ENCODE results near the gene GJD3. TPM values are rescaled to one million over a fixed set of nuclear protein-coding genes. Genes with fewer than 3 reads are reported as not detected.
A peak's percentile ranks its signal among the peaks of the same experiment; 100 is the strongest.
"Not testable (repeated sequence)": the region's sequence is repeated elsewhere in the genome, so short reads cannot be mapped to it uniquely, and the experiment has no call there.

GJD3 gene
- total RNA-seq, 1 donor from 2014 or later: 0.32 TPM

- H3K4me1 Mint-ChIP-seq (ENCODE audit: low read depth): peaks cover 14% of the 10 kb centered on the region
- no peak for TF ChIP-seq CTCF (IDR thresholded peaks at IDR 0.05)
- H3K36me3 Mint-ChIP-seq (ENCODE audit: low read depth): peaks cover 2% of the 10 kb centered on the region
- no peak for DNase-seq (ENCODE audit: low spot score)
- H3K4me3 Mint-ChIP-seq (ENCODE audit: unreplicated experiment): no peak overlapping the region
- no peaks in the 10 kb centered on the region for H3K27me3 Mint-ChIP-seq (ENCODE audit: low read depth)
- peaks cover 4% of the 10 kb centered on the region for H3K9me3 Mint-ChIP-seq (ENCODE audit: low read depth)
- H3K27ac Mint-ChIP-seq (ENCODE audit: unreplicated experiment): peak overlapping the region; percentile 27
These were observed 8.8 kb upstream of the GJD3 start for GRCh38 chr17:40373324-40373723.

GRCh38 chr17:40372644-40373043 is 8.1 kb upstream of the GJD3 start:
- H3K4me3 Mint-ChIP-seq (ENCODE audit: unreplicated experiment); H3K9me3 Mint-ChIP-seq (ENCODE audit: low read depth); H3K36me3 Mint-ChIP-seq (ENCODE audit: low read depth); DNase-seq (ENCODE audit: low spot score); H3K27me3 Mint-ChIP-seq (ENCODE audit: low read depth): not testable (repeated sequence)
- Mint-ChIP-seq H3K4me1 (ENCODE audit: low read depth) (peaks cover 14% of the 10 kb centered on the region), H3K27ac (ENCODE audit: unreplicated experiment) (peak overlapping the region; percentile 27)

- Mint-ChIP-seq H3K9me3 (ENCODE audit: low read depth) (peaks cover 4% of the 10 kb centered on the region), H3K4me1 (ENCODE audit: low read depth) (peaks cover 14% of the 10 kb centered on the region), H3K27me3 (ENCODE audit: low read depth) (no peaks in the 10 kb centered on the region), H3K36me3 (ENCODE audit: low read depth) (peaks cover 2% of the 10 kb centered on the region), H3K27ac (ENCODE audit: unreplicated experiment) (no peak overlapping the region), H3K4me3 (ENCODE audit: unreplicated experiment) (no peak overlapping the region)
- no peak for TF ChIP-seq CTCF (IDR thresholded peaks at IDR 0.05)
- DNase-seq (ENCODE audit: low spot score): no peak
These were observed 7.5 kb upstream of the GJD3 start for GRCh38 chr17:40372031-40372430.

GRCh38 chr17:40371261-40371929 is 6.9 kb upstream of the GJD3 start:
- peaks cover 14% of the 10 kb centered on the region for H3K4me1 Mint-ChIP-seq (ENCODE audit: low read depth)
- TF ChIP-seq CTCF (IDR thresholded peaks at IDR 0.05): no peak
- no peak overlapping the region for H3K4me3 Mint-ChIP-seq (ENCODE audit: unreplicated experiment)
- H3K9me3 Mint-ChIP-seq (ENCODE audit: low read depth): peaks cover 4% of the 10 kb centered on the region
- peaks cover 2% of the 10 kb centered on the region for H3K36me3 Mint-ChIP-seq (ENCODE audit: low read depth)
- H3K27ac Mint-ChIP-seq (ENCODE audit: unreplicated experiment): no peak overlapping the region
- DNase-seq (ENCODE audit: low spot score): no peak
- H3K27me3 Mint-ChIP-seq (ENCODE audit: low read depth): no peaks in the 10 kb centered on the region

GRCh38 chr17:40369923-40370322 is 5.4 kb upstream of the GJD3 start:
- Mint-ChIP-seq H3K27me3 (ENCODE audit: low read depth) (no peaks in the 10 kb centered on the region), H3K4me1 (ENCODE audit: low read depth) (peaks cover 14% of the 10 kb centered on the region), H3K4me3 (ENCODE audit: unreplicated experiment) (no peak overlapping the region), H3K27ac (ENCODE audit: unreplicated experiment) (no peak overlapping the region), H3K36me3 (ENCODE audit: low read depth) (peaks cover 2% of the 10 kb centered on the region), H3K9me3 (ENCODE audit: low read depth) (peaks cover 4% of the 10 kb centered on the region)
- DNase-seq (ENCODE audit: low spot score): peak; percentile 51
- no peak for TF ChIP-seq CTCF (IDR thresholded peaks at IDR 0.05)

GRCh38 chr17:40367728-40368127 is 3.2 kb upstream of the GJD3 start:
- not testable (repeated sequence) for H3K27ac Mint-ChIP-seq (ENCODE audit: unreplicated experiment); H3K27me3 Mint-ChIP-seq (ENCODE audit: low read depth); H3K9me3 Mint-ChIP-seq (ENCODE audit: low read depth); H3K36me3 Mint-ChIP-seq (ENCODE audit: low read depth); H3K4me3 Mint-ChIP-seq (ENCODE audit: unreplicated experiment)
- peaks cover 10% of the 10 kb centered on the region for H3K4me1 Mint-ChIP-seq (ENCODE audit: low read depth)
- DNase-seq (ENCODE audit: low spot score): peak; percentile 64
